SU-DHL-6 (cell line): Measurements from ENCODE around the gene TAS2R50.
"Not testable (repeated sequence)": the region's sequence is repeated elsewhere in the genome, so short reads cannot be mapped to it uniquely, and the experiment has no call there.

Experiments
- EZH2phosphoT487 ChIP-seq: fragments of 200-600 bp; sonication (generic), shearing (Covaris generic); conservative IDR thresholded peaks from 2 replicates; pipeline ENCODE4 v1.6.1; 2018; ENCODE audit warnings: mild to moderate bottlenecking, antibody characterized with exemption, low read length, moderate library complexity, mixed read lengths
- TF ChIP-seq, protein P1 (sequence below): fragments of 200-600 bp; sonication (generic); IDR thresholded peaks from one replicate; pipeline ENCODE4 v1.5.1; 2017; ENCODE audit warnings: antibody characterized with exemption, mild to moderate bottlenecking, low read length, moderate library complexity; ENCODE audit not compliant: insufficient read depth, poor library complexity, severe bottlenecking

DNA sequence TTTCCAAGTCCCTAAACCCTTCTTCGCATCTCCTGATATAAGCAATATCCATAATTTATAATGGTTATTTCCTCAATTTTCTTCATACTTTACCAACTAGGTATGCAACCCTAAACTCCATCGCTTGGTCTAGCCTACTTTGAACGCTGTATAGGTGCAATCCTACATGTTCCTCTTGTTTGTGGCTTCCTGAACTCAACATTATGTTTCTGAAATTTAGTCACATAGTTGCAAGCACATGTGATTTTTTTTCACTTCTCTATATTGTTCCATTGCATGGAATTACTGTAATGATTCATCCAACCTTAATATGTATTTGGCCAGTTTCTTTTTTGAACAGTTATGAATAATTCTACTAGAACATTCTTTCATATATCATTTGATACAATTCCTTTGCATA lies 47.2 kb upstream of the TAS2R50 start:
- TF ChIP-seq, protein P1, sequence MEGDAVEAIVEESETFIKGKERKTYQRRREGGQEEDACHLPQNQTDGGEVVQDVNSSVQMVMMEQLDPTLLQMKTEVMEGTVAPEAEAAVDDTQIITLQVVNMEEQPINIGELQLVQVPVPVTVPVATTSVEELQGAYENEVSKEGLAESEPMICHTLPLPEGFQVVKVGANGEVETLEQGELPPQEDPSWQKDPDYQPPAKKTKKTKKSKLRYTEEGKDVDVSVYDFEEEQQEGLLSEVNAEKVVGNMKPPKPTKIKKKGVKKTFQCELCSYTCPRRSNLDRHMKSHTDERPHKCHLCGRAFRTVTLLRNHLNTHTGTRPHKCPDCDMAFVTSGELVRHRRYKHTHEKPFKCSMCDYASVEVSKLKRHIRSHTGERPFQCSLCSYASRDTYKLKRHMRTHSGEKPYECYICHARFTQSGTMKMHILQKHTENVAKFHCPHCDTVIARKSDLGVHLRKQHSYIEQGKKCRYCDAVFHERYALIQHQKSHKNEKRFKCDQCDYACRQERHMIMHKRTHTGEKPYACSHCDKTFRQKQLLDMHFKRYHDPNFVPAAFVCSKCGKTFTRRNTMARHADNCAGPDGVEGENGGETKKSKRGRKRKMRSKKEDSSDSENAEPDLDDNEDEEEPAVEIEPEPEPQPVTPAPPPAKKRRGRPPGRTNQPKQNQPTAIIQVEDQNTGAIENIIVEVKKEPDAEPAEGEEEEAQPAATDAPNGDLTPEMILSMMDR: not testable (repeated sequence)
- not testable (repeated sequence) for TF ChIP-seq EZH2phosphoT487
